WTC11 (cell line): ENCODE results near the gene TRAF2. TPM values are rescaled to one million over a fixed set of nuclear protein-coding genes. Genes with fewer than 3 reads are reported as not detected.
A peak's percentile ranks its signal among the peaks of the same experiment; 100 is the strongest.

Source experiments
- ATAC-seq: fragments of 200-7000 bp; cut with Tn5 transposase; 2 replicates; pipeline ENCODE4 v1.10.0; 2021; ENCODE audit warnings: mild to moderate bottlenecking, moderate library complexity
- CTCF ChIA-PET: fragments of 300-600 bp; sonication (Branson Sonifier 250); formaldehyde crosslinking; loops from one replicate; lab custom pipeline; 2021; ENCODE audit warnings: antibody characterized with exemption; lab: Charles Lee
- POLR2A ChIA-PET: fragments of 350-600 bp; sonication (Branson Sonifier 250); formaldehyde crosslinking; loops from one replicate; lab custom pipeline; 2021; ENCODE audit warnings: antibody characterized with exemption; lab: Charles Lee
- DNase-seq: peaks from one replicate; pipeline ENCODE4 v3.0.0; 2021; ENCODE audit warnings: low spot score
- H3K27ac Mint-ChIP-seq: 2 replicates; pipeline ENCODE4 v1.8.0; 2021; ENCODE audit warnings: mixed read lengths
- H3K27me3 Mint-ChIP-seq: 2 replicates; pipeline ENCODE4 v1.8.0; 2021; ENCODE audit warnings: low read depth, mild to moderate bottlenecking, moderate library complexity, mixed read lengths
- H3K36me3 Mint-ChIP-seq: 2 replicates; pipeline ENCODE4 v1.8.0; 2021; ENCODE audit warnings: mixed read lengths
- H3K4me1 Mint-ChIP-seq: 2 replicates; pipeline ENCODE4 v1.8.0; 2022; ENCODE audit warnings: mixed read lengths
- H3K4me3 Mint-ChIP-seq: 2 replicates; pipeline ENCODE4 v1.8.0; 2021; ENCODE audit warnings: mild to moderate bottlenecking, moderate library complexity, mixed read lengths
- H3K9me3 Mint-ChIP-seq: 2 replicates; pipeline ENCODE4 v1.8.0; 2021; ENCODE audit warnings: mixed read lengths
- ATF1 ChIP-seq: sonication (generic); formaldehyde crosslinking; IDR thresholded peaks from 2 replicates; pipeline ENCODE4 v1.8.1; 2023; ENCODE audit warnings: mild to moderate bottlenecking, moderate library complexity, missing genetic modification reagents
- CBFB ChIP-seq: sonication (generic); formaldehyde crosslinking; IDR thresholded peaks from 2 replicates; pipeline ENCODE4 v1.8.1; 2022; ENCODE audit warnings: mild to moderate bottlenecking, low read depth, missing genetic modification reagents
- ETV6 ChIP-seq: sonication (generic); formaldehyde crosslinking; IDR thresholded peaks from 2 replicates; pipeline ENCODE4 v1.8.1; 2022; ENCODE audit warnings: mild to moderate bottlenecking, missing genetic modification reagents
- HMGA2 ChIP-seq: fragments of 250-450 bp; sonication (Bioruptor Pico); IDR thresholded peaks from 2 replicates; pipeline ENCODE4 v1.4.0; 2021; ENCODE audit warnings: mild to moderate bottlenecking, moderate library complexity
- JUN ChIP-seq: sonication (generic); formaldehyde crosslinking; IDR thresholded peaks from 2 replicates; pipeline ENCODE4 v1.8.0; 2023; ENCODE audit warnings: mild to moderate bottlenecking, missing genetic modification reagents
- KAT7 ChIP-seq: sonication (generic); formaldehyde crosslinking; IDR thresholded peaks from 2 replicates; pipeline ENCODE4 v1.8.1; 2023; ENCODE audit warnings: missing genetic modification reagents, mild to moderate bottlenecking, borderline replicate concordance
- NFATC4 ChIP-seq: fragments of 250-450 bp; sonication (Bioruptor Pico); IDR thresholded peaks from 2 replicates; pipeline ENCODE4 v1.9.0; 2021; ENCODE audit warnings: mild to moderate bottlenecking
- NR2C2 ChIP-seq: sonication (generic); formaldehyde crosslinking; IDR thresholded peaks from 2 replicates; pipeline ENCODE4 v1.8.0; 2022; ENCODE audit warnings: mild to moderate bottlenecking, missing genetic modification reagents
- NR3C1 ChIP-seq: sonication (generic); formaldehyde crosslinking; conservative IDR thresholded peaks from 2 replicates; pipeline ENCODE4 v1.8.1; 2023; ENCODE audit warnings: low read depth, mild to moderate bottlenecking, missing genetic modification reagents
- SMAD3 ChIP-seq: sonication (generic); formaldehyde crosslinking; IDR thresholded peaks from 2 replicates; pipeline ENCODE4 v1.8.0; 2022; ENCODE audit warnings: missing genetic modification reagents, mild to moderate bottlenecking, borderline replicate concordance
- SP1 ChIP-seq: sonication (generic); formaldehyde crosslinking; conservative IDR thresholded peaks from 2 replicates; pipeline ENCODE4 v1.8.1; 2022; ENCODE audit warnings: missing genetic modification reagents
- TP53 ChIP-seq: sonication (generic); formaldehyde crosslinking; IDR thresholded peaks from 2 replicates; pipeline ENCODE4 v1.8.1; 2023; ENCODE audit warnings: mild to moderate bottlenecking, missing genetic modification reagents
- ZNF263 ChIP-seq: sonication (generic); formaldehyde crosslinking; IDR thresholded peaks from 2 replicates; pipeline ENCODE4 v1.8.1; 2022; ENCODE audit warnings: low read depth, mild to moderate bottlenecking, moderate library complexity, missing genetic modification reagents
- ZNF416 ChIP-seq: fragments of 250-450 bp; sonication (Bioruptor Pico); IDR thresholded peaks from 2 replicates; pipeline ENCODE4 v1.9.0; 2021; ENCODE audit warnings: mild to moderate bottlenecking, inconsistent platforms
- ZNF423 ChIP-seq: fragments of 250-450 bp; sonication (Bioruptor Pico); IDR thresholded peaks from 2 replicates; pipeline ENCODE4 v2.1.2; 2022; ENCODE audit warnings: mild to moderate bottlenecking, moderate library complexity
- total RNA-seq: library from RNA; stranded (reverse); gene quantifications from 3 replicates; pipeline ENCODE4 v1.2.3, GENCODE V29; 2021
- TF ChIP-seq, protein P1 (sequence below): fragments of 250-450 bp; sonication (Bioruptor Pico); conservative IDR thresholded peaks from 2 replicates; pipeline ENCODE4 v1.9.0; 2021; ENCODE audit warnings: mild to moderate bottlenecking
- TF ChIP-seq, protein P2 (sequence below): sonication (generic); formaldehyde crosslinking; conservative IDR thresholded peaks from 2 replicates; pipeline ENCODE4 v1.8.1; 2023; ENCODE audit warnings: mild to moderate bottlenecking, low read depth, missing genetic modification reagents, moderate library complexity
- TF ChIP-seq, protein P3 (sequence below): fragments of 250-450 bp; sonication (Bioruptor Pico); IDR thresholded peaks from 2 replicates; pipeline ENCODE4 v2.1.2; 2022; ENCODE audit warnings: mild to moderate bottlenecking, moderate library complexity
- TF ChIP-seq, protein P4 (sequence below): sonication (generic); formaldehyde crosslinking; IDR thresholded peaks from 2 replicates; pipeline ENCODE4 v1.8.0; 2022; ENCODE audit warnings: missing genetic modification reagents
- TF ChIP-seq, protein P5 (sequence below): sonication (generic); formaldehyde crosslinking; IDR thresholded peaks from 2 replicates; pipeline ENCODE4 v1.8.1; 2022; ENCODE audit warnings: mild to moderate bottlenecking, missing genetic modification reagents, moderate library complexity, borderline replicate concordance
- TF ChIP-seq, protein P6 (sequence below): sonication (generic); formaldehyde crosslinking; IDR thresholded peaks from 2 replicates; pipeline ENCODE4 v1.8.1; 2022; ENCODE audit warnings: mild to moderate bottlenecking, moderate library complexity, missing genetic modification reagents

TRAF2 gene
- total RNA-seq, 1 experiment from 2014 or later = 55.0 TPM

DNA sequence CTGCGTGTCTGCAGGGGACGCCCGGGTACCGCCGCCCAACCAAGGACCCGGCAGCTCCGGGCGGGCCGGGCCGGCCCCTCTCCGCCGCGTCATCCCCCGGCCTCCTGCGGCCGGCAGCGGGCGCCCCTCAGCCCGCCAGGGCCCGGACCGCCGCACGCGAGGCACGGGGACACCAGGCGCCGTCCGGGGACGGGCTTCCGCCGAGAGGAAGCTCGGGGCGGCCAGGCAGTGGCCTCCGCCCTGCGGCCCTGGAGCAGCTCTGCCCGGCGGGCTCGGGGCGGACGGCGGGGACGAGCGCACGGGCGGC lies 57.8 kb downstream of the TRAF2 start:
- H3K9me3 Mint-ChIP-seq = no peaks in the 10 kb centered on the region
- H3K36me3 Mint-ChIP-seq = peaks cover 7% of the 10 kb centered on the region; the same call in 1 of the 2 replicates
- CTCF ChIA-PET = interaction anchor here (0.6 to 8.7 kb wide), 14 partner anchors 9 to 217 kb away, joined by 3 to 151 read pairs (median 4); partner anchors contain the start of genes ABCA2, AJM1, LCN8 and NPDC1
- peak; percentile 9; the same call in 1 of the 2 replicates for ATAC-seq
- TF ChIP-seq, protein P1, sequence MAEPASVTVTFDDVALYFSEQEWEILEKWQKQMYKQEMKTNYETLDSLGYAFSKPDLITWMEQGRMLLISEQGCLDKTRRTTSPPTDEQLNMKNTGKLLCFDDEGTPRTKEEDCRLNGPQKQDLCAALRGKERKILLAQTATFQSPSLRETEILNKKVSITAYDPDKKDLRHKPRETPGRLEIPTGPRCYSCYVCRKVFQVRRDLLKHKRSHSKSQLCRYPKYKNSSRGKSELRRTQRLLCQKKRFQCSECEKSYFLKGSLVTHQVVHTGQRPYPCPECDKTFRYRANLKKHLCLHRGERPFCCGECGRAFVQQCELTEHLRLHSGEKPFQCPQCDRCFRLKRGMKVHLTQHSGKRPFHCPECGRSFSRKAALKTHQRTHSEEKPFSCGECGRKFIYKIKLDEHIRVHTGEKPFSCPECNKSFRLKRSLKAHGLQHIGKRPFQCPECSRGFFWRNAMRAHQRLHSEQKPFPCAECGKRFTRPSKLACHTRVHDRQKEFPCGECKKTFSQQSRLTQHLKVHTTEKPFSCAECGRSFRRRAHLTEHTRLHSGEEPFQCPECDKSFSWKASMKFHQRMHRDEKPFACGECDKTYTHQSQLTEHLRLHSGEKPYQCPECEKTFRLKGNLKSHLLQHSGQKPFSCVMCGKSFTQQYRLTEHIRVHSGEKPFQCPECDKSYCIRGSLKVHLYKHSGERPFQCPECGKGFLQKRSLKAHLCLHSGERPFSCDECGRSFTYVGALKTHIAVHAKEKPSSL (CRISPR knock-in tag) = no peak
- no peak for TF ChIP-seq KAT7 (CRISPR knock-in tag)
- TF ChIP-seq CBFB (CRISPR knock-in tag) = no peak
- TF ChIP-seq ZNF263 = no peak
- no peak for TF ChIP-seq ZNF423 (CRISPR knock-in tag)
- peak; percentile 91; the same call in 1 of the 2 replicates for TF ChIP-seq NR3C1 (CRISPR knock-in tag)
- TF ChIP-seq, protein P2, sequence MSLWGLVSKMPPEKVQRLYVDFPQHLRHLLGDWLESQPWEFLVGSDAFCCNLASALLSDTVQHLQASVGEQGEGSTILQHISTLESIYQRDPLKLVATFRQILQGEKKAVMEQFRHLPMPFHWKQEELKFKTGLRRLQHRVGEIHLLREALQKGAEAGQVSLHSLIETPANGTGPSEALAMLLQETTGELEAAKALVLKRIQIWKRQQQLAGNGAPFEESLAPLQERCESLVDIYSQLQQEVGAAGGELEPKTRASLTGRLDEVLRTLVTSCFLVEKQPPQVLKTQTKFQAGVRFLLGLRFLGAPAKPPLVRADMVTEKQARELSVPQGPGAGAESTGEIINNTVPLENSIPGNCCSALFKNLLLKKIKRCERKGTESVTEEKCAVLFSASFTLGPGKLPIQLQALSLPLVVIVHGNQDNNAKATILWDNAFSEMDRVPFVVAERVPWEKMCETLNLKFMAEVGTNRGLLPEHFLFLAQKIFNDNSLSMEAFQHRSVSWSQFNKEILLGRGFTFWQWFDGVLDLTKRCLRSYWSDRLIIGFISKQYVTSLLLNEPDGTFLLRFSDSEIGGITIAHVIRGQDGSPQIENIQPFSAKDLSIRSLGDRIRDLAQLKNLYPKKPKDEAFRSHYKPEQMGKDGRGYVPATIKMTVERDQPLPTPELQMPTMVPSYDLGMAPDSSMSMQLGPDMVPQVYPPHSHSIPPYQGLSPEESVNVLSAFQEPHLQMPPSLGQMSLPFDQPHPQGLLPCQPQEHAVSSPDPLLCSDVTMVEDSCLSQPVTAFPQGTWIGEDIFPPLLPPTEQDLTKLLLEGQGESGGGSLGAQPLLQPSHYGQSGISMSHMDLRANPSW (CRISPR knock-in tag) = 0 out of 2 replicates have a peak, but pooled peaks have one; percentile 88
- 0 out of 2 replicates have a peak, but pooled peaks have one; percentile 39 for TF ChIP-seq TP53 (CRISPR knock-in tag)
- POLR2A ChIA-PET = no interaction called here
- H3K27ac Mint-ChIP-seq = no peak overlapping the region
- DNase-seq = no peak
- no peak overlapping the region; the same call in 1 of the 2 replicates for H3K4me3 Mint-ChIP-seq
- H3K4me1 Mint-ChIP-seq = peaks cover 10% of the 10 kb centered on the region
- H3K27me3 Mint-ChIP-seq = no peaks in the 10 kb centered on the region

DNA sequence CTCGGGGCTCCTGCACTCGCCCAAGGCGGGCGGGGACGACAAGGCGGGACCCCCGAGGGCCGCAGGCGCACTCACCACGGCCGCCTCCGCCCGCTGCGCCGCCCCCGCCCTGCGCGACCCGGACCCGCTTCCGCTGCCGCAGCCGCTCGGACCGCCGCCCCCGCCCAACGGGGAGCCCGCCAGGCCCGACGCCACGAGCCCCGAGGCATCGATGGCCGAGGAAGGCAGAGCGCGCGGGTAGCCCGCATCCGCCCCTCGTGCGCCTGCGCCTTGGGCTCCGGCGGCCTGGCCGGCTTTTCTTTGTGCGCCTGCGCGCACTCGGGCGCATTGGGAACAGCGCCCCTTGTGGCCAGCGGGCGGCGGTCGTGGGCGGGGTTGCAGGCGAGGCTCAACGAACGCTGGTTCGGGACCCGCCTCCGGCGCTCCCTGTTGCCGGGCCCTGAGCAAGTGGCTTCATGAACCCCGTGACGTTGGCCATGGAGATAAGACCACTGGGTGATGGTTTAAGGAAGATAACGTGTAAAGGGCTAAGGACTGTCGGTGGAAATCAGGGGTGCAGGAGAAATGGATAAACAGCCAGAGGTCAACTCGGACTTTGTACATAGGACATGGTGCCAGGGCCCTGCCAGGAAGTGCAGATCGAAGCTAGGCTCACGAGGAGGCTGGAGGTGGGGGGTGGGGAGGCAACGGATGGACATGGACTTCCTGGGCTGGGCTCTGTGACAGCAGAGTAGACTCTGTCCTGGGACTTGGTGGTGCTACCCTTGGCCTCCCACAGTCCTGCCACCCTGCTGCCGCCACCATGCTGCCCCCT lies 58.4 kb downstream of the TRAF2 start, which contains the start of the genes C8G and FBXW5:
TSS of gene C8G (plus strand) at position 725 of the 814 bp plus-strand sequence. CDS start at position 803, 78 bp downstream.
TSS of gene FBXW5 (minus strand) at position 220 of the 814 bp plus-strand sequence. CDS start 655 bp downstream, outside the sequence.
- peak within 1 kb of the TSS; percentile 67 for H3K4me3 Mint-ChIP-seq
- no peak within 1 kb of the TSS for H3K27ac Mint-ChIP-seq
- ChIA-PET POLR2A (interaction anchor here (0.6 kb wide), 1 partner anchor 81 kb away, joined by 3 read pairs; no protein-coding TSS in a partner anchor), CTCF (interaction anchor here (0.6 to 8.7 kb wide), 18 partner anchors 8 to 388 kb away, joined by 3 to 151 read pairs (median 3); partner anchors contain the start of genes ABCA2, AJM1, LCN8 and MAN1B1)
- peaks cover 7% of the 10 kb centered on the region; the same call in 1 of the 2 replicates for H3K36me3 Mint-ChIP-seq
- H3K9me3 Mint-ChIP-seq = no peaks in the 10 kb centered on the region
- DNase-seq (peak; percentile 94), ATAC-seq (peak; percentile 58)
- H3K27me3 Mint-ChIP-seq = no peaks in the 10 kb centered on the region
- peaks cover 10% of the 10 kb centered on the region for H3K4me1 Mint-ChIP-seq
- TF ChIP-seq NR2C2 (CRISPR knock-in tag) = no peak
- TF ChIP-seq ZNF263 = no peak
- peak; percentile 92 for TF ChIP-seq SP1 (CRISPR knock-in tag)
- TF ChIP-seq NFATC4 (CRISPR knock-in tag) = no peak
- TF ChIP-seq ETV6 (CRISPR knock-in tag) = peak; percentile 48; the same call in 1 of the 2 replicates
- TF ChIP-seq JUN = no peak
- TF ChIP-seq, protein P3, sequence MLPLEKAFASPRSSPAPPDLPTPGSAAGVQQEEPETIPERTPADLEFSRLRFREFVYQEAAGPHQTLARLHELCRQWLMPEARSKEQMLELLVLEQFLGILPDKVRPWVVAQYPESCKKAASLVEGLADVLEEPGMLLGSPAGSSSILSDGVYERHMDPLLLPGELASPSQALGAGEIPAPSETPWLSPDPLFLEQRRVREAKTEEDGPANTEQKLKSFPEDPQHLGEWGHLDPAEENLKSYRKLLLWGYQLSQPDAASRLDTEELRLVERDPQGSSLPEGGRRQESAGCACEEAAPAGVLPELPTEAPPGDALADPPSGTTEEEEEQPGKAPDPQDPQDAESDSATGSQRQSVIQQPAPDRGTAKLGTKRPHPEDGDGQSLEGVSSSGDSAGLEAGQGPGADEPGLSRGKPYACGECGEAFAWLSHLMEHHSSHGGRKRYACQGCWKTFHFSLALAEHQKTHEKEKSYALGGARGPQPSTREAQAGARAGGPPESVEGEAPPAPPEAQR (CRISPR knock-in tag) = no peak
- TF ChIP-seq, protein P4, sequence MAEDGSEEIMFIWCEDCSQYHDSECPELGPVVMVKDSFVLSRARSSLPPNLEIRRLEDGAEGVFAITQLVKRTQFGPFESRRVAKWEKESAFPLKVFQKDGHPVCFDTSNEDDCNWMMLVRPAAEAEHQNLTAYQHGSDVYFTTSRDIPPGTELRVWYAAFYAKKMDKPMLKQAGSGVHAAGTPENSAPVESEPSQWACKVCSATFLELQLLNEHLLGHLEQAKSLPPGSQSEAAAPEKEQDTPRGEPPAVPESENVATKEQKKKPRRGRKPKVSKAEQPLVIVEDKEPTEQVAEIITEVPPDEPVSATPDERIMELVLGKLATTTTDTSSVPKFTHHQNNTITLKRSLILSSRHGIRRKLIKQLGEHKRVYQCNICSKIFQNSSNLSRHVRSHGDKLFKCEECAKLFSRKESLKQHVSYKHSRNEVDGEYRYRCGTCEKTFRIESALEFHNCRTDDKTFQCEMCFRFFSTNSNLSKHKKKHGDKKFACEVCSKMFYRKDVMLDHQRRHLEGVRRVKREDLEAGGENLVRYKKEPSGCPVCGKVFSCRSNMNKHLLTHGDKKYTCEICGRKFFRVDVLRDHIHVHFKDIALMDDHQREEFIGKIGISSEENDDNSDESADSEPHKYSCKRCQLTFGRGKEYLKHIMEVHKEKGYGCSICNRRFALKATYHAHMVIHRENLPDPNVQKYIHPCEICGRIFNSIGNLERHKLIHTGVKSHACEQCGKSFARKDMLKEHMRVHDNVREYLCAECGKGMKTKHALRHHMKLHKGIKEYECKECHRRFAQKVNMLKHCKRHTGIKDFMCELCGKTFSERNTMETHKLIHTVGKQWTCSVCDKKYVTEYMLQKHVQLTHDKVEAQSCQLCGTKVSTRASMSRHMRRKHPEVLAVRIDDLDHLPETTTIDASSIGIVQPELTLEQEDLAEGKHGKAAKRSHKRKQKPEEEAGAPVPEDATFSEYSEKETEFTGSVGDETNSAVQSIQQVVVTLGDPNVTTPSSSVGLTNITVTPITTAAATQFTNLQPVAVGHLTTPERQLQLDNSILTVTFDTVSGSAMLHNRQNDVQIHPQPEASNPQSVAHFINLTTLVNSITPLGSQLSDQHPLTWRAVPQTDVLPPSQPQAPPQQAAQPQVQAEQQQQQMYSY (CRISPR knock-in tag) = no peak
- TF ChIP-seq ATF1 (CRISPR knock-in tag) = no peak
- TF ChIP-seq SMAD3 (CRISPR knock-in tag) = no peak
- TF ChIP-seq, protein P5, sequence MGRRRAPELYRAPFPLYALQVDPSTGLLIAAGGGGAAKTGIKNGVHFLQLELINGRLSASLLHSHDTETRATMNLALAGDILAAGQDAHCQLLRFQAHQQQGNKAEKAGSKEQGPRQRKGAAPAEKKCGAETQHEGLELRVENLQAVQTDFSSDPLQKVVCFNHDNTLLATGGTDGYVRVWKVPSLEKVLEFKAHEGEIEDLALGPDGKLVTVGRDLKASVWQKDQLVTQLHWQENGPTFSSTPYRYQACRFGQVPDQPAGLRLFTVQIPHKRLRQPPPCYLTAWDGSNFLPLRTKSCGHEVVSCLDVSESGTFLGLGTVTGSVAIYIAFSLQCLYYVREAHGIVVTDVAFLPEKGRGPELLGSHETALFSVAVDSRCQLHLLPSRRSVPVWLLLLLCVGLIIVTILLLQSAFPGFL (CRISPR knock-in tag) = no peak
- TF ChIP-seq HMGA2 = no peak
- no peak for TF ChIP-seq ZNF416 (CRISPR knock-in tag)
- TF ChIP-seq, protein P6, sequence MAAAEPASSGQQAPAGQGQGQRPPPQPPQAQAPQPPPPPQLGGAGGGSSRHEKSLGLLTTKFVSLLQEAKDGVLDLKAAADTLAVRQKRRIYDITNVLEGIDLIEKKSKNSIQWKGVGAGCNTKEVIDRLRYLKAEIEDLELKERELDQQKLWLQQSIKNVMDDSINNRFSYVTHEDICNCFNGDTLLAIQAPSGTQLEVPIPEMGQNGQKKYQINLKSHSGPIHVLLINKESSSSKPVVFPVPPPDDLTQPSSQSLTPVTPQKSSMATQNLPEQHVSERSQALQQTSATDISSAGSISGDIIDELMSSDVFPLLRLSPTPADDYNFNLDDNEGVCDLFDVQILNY (CRISPR knock-in tag) = peak; percentile 85
- peak; percentile 21; the same call in 1 of the 2 replicates for TF ChIP-seq NR3C1 (CRISPR knock-in tag)
